NCI-H524 treated with DMSO at 0.1 percent for 48 hours (cell line): ENCODE results near the gene MYRIP.
"Not testable (repeated sequence)": the region's sequence is repeated elsewhere in the genome, so short reads cannot be mapped to it uniquely, and the experiment has no call there.

Experiments used
- DNase-seq: peaks from one replicate; lab custom pipeline; 2025; lab: John Stamatoyannopoulos, UW

The MYRIP gene

GRCh38 chr3:39809181-39809994 lies at the start of gene MYRIP:
Gene MYRIP, plus strand, starts transcription at chr3:39809609. Its CDS starts 91,208 bp downstream, at chr3:39900817.
- peak; percentile 15 for DNase-seq

DNA sequence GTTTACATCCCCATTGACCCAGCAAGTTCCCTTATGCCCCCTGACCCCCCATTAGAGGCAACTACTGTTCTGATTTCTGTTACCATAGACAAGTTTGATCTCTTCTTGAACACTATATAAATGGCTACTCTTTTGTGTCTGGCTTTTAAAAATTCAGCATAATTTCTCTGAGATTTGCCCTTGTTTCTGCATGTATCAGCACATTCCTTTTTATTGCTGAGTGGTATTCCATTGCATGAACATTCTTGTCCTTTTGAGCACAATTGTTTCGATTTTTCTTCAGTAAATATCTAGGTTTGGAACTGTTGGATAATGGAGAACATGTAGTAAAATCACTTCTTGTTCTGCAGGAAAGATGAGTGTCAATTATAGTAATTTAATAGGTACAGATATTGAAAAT lies 49.1 kb upstream of the MYRIP start:
- DNase-seq, result no peak

DNA sequence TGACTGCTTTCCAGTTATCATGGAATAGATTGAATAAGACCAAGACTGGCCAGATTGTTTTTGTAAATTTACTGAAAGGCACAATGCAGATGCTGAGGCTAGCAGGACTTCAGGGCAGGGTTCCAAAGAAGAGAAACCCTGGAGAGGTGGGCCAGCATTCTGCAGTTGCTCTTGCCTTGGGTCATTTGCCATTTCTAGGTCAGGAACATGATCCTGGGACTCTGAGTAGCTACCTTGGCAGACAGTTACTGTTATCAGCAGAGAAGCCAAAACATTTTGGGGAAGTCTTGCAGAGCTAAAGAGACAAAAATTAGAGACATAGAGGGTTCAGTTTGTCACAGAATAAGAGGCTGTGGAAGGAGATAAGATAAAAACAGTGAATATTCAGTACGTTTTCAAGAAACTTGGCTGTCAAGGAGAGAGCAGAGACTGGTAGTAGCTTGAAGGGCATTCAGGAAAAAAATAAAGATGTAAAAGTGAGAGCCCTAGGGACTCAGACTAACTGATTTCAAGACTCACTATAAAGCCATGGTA lies 46.8 kb upstream of the MYRIP start:
- no peak for DNase-seq

- DNase-seq, result no peak
These were observed 46.0 kb upstream of the MYRIP start for GRCh38 chr3:39763390-39763789.

DNA sequence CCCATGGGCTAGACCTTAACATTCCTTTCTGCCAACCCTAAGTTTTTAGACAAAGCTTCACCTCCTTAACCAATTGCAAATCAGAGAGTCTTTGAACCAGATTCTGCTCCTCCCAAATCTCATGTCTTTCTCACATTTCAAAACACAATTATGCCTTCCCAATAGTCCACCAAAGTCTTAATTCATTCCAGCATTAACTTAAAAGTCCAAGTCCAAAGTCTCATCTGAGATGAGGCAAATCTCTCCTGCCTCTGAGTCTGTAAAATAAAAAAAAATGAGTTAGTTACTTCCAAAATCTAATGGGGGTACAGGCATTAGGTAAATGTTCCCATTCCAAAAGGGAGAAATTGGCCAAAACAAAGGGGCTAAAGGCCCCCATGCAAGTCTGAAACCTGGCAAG lies 43.8 kb upstream of the MYRIP start:
- no peak for DNase-seq

DNA sequence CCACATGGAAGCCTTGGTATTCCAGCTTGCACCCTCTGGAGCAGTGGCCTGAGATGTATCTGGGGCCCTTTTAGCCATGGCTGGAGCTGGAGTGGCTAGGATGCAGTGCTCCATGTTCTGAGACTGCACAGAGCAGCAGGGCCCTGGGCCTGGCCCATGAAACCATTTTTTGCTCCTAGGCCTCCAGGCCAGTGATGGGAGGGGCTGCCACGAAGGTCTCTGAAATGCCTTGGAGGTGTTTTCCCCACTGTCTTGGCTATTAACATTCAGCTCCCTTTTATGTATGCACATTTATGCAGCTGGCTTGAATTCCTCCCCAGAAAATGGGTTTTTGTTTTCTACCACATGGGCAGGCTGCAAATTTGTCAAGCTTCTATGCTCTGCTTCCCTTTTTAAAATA lies 43.0 kb upstream of the MYRIP start:
- DNase-seq, result no peak

- not testable (repeated sequence) for DNase-seq
These were observed 42.5 kb upstream of the MYRIP start for GRCh38 chr3:39766909-39767308.

GRCh38 chr3:39778168-39778567 lies 31.2 kb upstream of the MYRIP start:
- not testable (repeated sequence) for DNase-seq

- DNase-seq, result no peak
These were observed 29.7 kb upstream of the MYRIP start for GRCh38 chr3:39779511-39780230.

- no peak for DNase-seq
These were observed 29.1 kb upstream of the MYRIP start for GRCh38 chr3:39780352-39780751.

GRCh38 chr3:39781025-39781424 lies 28.4 kb upstream of the MYRIP start:
- no peak for DNase-seq

DNA sequence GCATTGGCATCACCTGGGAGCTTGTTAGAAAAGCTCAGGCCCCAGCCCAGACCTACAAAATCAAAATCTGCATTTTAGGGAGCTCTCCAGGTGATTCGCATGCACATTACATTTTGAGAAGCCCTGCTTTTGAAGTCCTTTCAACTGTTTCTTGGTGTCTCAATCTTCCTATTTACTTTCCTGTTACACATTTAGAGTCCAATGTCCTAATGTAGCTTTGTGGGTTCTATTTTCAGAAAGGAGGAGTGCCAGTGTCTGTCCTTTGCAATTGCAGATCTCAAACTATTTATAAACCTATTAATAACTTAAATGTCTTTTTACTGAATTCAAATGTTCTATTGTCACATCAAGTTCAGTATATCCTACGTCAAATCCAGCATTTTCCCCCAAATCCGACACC lies 27.8 kb upstream of the MYRIP start:
- no peak for DNase-seq

DNA sequence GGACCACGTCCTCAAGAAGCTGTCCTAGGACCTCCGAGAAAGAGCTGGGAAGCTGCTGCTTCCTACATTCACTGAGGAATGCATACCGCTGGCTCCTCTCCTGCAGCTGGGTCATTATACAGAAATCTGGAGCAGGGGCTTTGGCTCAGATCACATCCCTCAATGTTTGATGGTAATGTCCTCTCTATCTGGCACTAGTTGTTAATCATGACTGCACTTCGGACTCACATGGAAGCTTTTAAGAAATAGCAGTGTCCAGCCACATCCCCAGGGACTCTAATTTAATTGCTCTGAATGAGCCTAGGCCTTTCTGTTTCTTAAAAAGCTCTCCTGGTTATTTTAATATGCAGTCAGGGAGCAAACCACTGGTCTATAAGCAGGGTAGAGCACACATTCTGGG lies 25.7 kb upstream of the MYRIP start:
- DNase-seq, result no peak

DNA sequence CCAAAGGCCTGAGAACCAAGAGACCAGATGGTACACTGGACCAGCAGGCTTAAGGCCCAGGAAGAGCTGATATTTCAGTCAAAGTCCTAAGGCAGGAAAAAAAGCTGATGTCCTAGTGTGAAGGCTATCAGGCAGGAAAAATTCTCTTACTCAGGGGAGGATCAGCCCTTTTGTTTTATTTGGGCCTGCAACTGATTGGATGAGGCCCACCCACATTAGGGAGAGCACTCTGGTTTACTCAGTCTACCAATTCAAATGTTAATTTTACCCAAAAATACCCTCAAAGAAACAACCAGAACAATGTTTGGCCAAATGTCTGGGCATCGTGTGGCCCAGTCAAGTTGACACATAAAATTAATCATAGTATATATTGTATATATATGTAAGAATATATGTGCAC lies 24.5 kb upstream of the MYRIP start:
- no peak for DNase-seq

DNA sequence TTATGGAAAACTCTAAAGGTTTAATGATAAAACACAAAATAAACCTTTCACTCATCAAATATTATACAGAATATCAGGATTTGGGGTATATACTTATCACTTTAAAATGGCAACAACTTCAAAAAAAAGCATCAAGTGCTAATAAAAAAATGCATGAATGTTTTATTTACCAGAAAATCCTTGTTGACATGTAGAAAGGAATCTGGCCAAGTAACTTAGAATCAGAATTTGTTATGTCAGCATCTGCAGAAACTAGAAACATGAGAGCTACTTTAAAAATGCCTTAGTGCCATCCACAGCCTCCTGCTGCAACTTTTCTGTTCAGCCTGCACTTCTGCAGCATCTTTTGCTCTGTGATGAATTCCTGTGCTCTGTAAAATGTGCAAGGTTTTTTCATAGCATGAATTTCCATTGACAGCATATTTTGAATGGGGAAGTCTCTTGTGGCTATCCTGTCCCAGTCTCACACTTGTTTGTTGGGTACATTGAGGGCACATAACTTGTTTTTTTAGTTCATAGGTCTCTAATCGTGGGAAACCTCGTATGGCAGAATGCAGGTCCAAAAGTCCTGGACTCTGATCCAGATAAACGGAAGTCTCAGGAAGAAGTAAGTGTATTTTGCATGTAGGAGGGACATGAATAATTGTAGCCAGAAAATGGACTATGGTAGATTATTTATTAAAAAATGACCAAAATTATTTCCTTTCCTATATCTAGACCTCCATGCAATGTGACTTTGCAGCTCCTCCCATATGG lies 21.1 kb upstream of the MYRIP start:
- DNase-seq, result no peak

DNA sequence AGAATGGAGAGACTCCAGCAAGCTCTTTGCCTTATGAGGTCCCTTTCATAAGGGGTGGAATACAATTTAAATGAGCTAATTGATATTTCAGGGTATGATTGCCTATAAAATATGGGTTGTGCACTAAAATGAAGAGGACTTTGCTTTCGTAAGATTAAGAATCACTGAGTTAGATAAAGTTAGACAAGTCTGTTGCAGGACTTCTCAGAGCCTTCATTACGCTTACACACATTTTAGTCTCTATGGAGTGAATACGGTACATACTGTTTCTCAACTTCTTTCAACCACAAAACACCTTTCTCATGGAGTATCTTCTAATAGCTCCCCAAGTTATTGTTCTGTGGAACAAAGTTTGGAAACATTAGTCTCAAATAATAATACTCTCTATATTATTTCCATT lies 17.8 kb upstream of the MYRIP start:
- DNase-seq, result no peak

- no peak for DNase-seq
These were observed 14.5 kb upstream of the MYRIP start for GRCh38 chr3:39794880-39795279.

DNA sequence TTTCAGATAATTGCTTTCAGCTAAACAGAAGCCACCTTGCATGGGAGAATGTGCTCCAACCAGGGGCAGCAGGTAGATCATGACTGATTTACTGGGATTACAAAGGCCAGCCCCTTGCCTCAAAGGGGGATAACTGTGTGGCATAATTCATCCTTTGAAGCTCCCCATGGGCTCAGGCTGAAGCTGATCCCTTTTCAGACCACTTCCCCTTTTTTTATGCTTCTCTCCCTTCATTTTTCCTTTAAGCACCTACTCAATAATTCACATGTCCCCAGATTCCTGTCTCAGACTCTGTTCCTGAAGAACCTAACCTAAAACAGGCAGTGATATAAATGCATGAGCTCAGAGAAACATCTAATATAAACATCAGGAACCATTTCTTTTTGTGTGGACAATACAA lies 8.2 kb upstream of the MYRIP start:
- no peak for DNase-seq

- not testable (repeated sequence) for DNase-seq
These were observed 6.9 kb upstream of the MYRIP start for GRCh38 chr3:39802486-39802885.

DNA sequence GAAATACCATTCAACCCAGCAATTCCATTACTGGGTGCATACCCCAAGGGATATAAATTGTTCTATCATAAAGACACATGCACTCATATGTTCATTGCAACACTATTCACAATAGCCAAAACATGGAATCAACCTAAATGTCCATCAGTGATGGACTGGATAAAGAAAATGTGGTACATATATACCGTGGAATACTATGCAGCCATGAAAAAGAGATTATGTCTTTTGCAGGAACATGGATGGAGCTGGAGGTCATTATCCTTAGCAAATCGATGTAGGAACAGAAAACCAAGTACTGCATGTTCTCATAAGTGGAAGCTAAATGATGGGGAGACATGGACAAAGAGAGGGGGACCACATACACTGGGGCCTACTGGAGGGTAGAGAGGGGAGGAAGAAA lies 5.5 kb upstream of the MYRIP start:
- no peak for DNase-seq

- no peak for DNase-seq
These were observed 4.5 kb upstream of the MYRIP start for GRCh38 chr3:39804951-39805350.

DNA sequence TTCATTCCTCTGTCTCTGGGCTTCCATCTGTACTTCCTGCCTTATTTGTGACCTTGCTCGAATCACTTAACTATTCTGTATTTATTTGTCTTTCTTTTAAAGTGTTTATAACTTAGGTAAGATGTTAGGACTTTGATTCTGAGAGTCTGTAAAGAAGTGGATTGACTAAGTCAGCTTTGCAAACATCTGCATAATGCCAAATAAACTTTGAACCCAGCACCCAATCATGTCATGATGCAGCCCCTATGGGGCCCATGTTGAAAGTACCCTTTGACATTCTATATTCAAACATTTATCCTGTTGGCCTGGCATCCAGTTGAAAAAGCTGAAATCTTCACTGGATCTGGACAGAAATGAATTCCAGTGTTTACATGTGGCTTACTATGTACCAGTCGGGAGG lies 3.8 kb upstream of the MYRIP start:
- no peak for DNase-seq

DNA sequence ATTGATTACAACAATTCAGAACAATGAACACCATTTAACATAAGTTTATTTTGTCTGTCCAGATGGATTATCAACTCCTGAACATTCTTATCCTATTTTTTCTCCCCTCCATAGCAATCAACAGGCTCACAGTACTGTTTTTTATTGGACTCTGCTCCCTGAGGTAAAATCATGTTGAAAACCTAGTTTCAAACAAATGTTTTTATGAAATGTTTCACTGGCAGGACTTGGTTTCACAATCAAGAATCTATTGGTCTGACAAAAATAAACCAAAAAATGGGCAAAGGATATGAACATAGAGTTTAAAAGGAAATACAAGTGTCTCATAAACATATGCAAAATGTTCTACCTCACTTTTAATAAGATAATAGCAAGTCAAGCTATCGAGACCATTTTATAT lies 2.6 kb upstream of the MYRIP start:
- DNase-seq, result no peak
